A549 (cell line): Measurements from ENCODE around the gene MS4A18.

Source experiments
- BHLHE40 ChIP-seq: IDR thresholded peaks from 2 replicates; pipeline ENCODE4 v1.6.1; 2012; ENCODE audit warnings: low read depth, low read length, inconsistent platforms
- CTCF ChIP-seq: fragments of >200 bp; sonication (Bioruptor Twin); formaldehyde crosslinking; IDR thresholded peaks from 3 replicates; pipeline ENCODE4 v1.5.1; 2016
- EP300 ChIP-seq, 2 experiments: fragments of >200 bp; sonication (Bioruptor Twin); formaldehyde crosslinking; IDR thresholded peaks; 2 replicates in 1 of 2; 3 replicates in 1 of 2; pipeline ENCODE4 v1.6.1; 2016 to 2017
- JUN ChIP-seq, 2 experiments: fragments of >200 bp; sonication (Bioruptor Twin); formaldehyde crosslinking; IDR thresholded peaks; 2 replicates in 1 of 2; 3 replicates in 1 of 2; pipeline ENCODE4 v1.6.1; 2016 to 2017
- MAX ChIP-seq: IDR thresholded peaks from 2 replicates; pipeline ENCODE4 v1.6.1; 2012
- POLR2A ChIP-seq: IDR thresholded peaks from 2 replicates; pipeline ENCODE4 v1.6.1; 2012; ENCODE audit warnings: mild to moderate bottlenecking, low read length
- RAD21 ChIP-seq, 2 experiments: fragments of >200 bp in 1 of 2; sonication (Bioruptor Twin) in 1 of 2; formaldehyde crosslinking in 1 of 2; IDR thresholded peaks in 1 of 2; conservative IDR thresholded peaks in 1 of 2; 2 replicates in 1 of 2; 3 replicates in 1 of 2; pipeline ENCODE4 v1.6.1; 2012 to 2018; ENCODE audit warnings: inconsistent platforms in 1 of 2
- RCOR1 ChIP-seq: fragments of 150-350 bp; IDR thresholded peaks from 2 replicates; pipeline ENCODE4 v1.6.1; 2014; ENCODE audit warnings: antibody characterized with exemption, low read length, low read depth

GRCh38 chr11:60724420-60724819 lies at the start of gene MS4A18:
- no peak for TF ChIP-seq CTCF
- TF ChIP-seq RAD21 (conservative IDR thresholded peaks at IDR 0.05 in 1 of 2, IDR thresholded peaks at IDR 0.05 in 1 of 2), result no peak
- TF ChIP-seq RCOR1, result no peak
- no peak for TF ChIP-seq BHLHE40
- no peak for TF ChIP-seq MAX
- no peak for TF ChIP-seq POLR2A
- TF ChIP-seq JUN (IDR thresholded peaks at IDR 0.05), result no peak
- no peak for TF ChIP-seq EP300 (IDR thresholded peaks at IDR 0.05)
